NCI-H526 treated with DMSO at 0.1 percent for 48 hours (cell line): ENCODE results near the gene SLC66A2.
A peak's percentile ranks its signal among the peaks of the same experiment; 100 is the strongest.

ENCODE experiments used
- DNase-seq: peaks from one replicate; lab custom pipeline; 2025; lab: John Stamatoyannopoulos, UW

Gene SLC66A2

GRCh38 chr18:79949697-79950487, 1.6 kb downstream of the SLC66A2 start:
- DNase-seq = no peak

GRCh38 chr18:79948719-79949411, 2.6 kb downstream of the SLC66A2 start:
- DNase-seq = no peak

- no peak for DNase-seq
Observed at GRCh38 chr18:79947881-79948610, 3.4 kb downstream of the SLC66A2 start.

GRCh38 chr18:79947054-79947755, 4.2 kb downstream of the SLC66A2 start:
- DNase-seq = no peak

GRCh38 chr18:79945118-79946042, 6.1 kb downstream of the SLC66A2 start:
- DNase-seq = no peak

- DNase-seq = no peak
Observed at GRCh38 chr18:79944746-79945117, 6.7 kb downstream of the SLC66A2 start.

- no peak for DNase-seq
Observed at GRCh38 chr18:79944126-79944731, 7.2 kb downstream of the SLC66A2 start.

GRCh38 chr18:79943608-79944125, 7.8 kb downstream of the SLC66A2 start:
- no peak for DNase-seq

- no peak for DNase-seq
Observed at GRCh38 chr18:79942786-79943607, 8.5 kb downstream of the SLC66A2 start.

- no peak for DNase-seq
Observed at GRCh38 chr18:79942211-79942610, 9.2 kb downstream of the SLC66A2 start.

GRCh38 chr18:79941473-79942119, 9.9 kb downstream of the SLC66A2 start:
- DNase-seq = peak; percentile 24

GRCh38 chr18:79940814-79941472, 10.5 kb downstream of the SLC66A2 start:
- no peak for DNase-seq

- DNase-seq = no peak
Observed at GRCh38 chr18:79940126-79940813, 11.2 kb downstream of the SLC66A2 start.

GRCh38 chr18:79939096-79939495, 12.4 kb downstream of the SLC66A2 start:
- DNase-seq = no peak

GRCh38 chr18:79938196-79938595, 13.3 kb downstream of the SLC66A2 start:
- no peak for DNase-seq

- no peak for DNase-seq
Observed at GRCh38 chr18:79937103-79937860, 14.2 kb downstream of the SLC66A2 start.

- DNase-seq = no peak
Observed at GRCh38 chr18:79936641-79937040, 14.8 kb downstream of the SLC66A2 start.
